Measurements from ENCODE around the gene PPP2R5D. TPM values are rescaled to one million over a fixed set of nuclear protein-coding genes. Genes with fewer than 3 reads are reported as not detected.

PPP2R5D gene
- total RNA-seq (2012; rRNA removed) (60.5 and 68.8 TPM in 2 replicates), polyA plus RNA-seq (2012; rRNA removed) (50.6 and 55.6 TPM in 2 replicates), Bru-seq, nascent RNA (percentile 61 among the genes with signal in this experiment), BruChase-seq, experiment 1, labeled RNA remaining after a 6-hour chase (percentile 78 among the genes with signal in this experiment), BruChase-seq, experiment 2, labeled RNA remaining after a 2-hour chase (percentile 72 among the genes with signal in this experiment)
- polyA plus RNA-seq (2012; cell fraction: cytosol; rRNA removed): 31.1 and 55.2 TPM in 2 replicates
- 41.4 and 53.9 TPM in 2 replicates for polyA plus RNA-seq (2012; cell fraction: nucleus; rRNA removed; ENCODE audit: low replicate concordance)
- long read RNA-seq, transcript PPP2R5D-208 (16 exons, 3,044 nt): major isoform, 5 of 33 reads
- long read RNA-seq, partial matches to known transcripts: 28 of 33 reads
- long read RNA-seq, other reads (novel, unspliced or antisense): 0 of 33 reads

DNA sequence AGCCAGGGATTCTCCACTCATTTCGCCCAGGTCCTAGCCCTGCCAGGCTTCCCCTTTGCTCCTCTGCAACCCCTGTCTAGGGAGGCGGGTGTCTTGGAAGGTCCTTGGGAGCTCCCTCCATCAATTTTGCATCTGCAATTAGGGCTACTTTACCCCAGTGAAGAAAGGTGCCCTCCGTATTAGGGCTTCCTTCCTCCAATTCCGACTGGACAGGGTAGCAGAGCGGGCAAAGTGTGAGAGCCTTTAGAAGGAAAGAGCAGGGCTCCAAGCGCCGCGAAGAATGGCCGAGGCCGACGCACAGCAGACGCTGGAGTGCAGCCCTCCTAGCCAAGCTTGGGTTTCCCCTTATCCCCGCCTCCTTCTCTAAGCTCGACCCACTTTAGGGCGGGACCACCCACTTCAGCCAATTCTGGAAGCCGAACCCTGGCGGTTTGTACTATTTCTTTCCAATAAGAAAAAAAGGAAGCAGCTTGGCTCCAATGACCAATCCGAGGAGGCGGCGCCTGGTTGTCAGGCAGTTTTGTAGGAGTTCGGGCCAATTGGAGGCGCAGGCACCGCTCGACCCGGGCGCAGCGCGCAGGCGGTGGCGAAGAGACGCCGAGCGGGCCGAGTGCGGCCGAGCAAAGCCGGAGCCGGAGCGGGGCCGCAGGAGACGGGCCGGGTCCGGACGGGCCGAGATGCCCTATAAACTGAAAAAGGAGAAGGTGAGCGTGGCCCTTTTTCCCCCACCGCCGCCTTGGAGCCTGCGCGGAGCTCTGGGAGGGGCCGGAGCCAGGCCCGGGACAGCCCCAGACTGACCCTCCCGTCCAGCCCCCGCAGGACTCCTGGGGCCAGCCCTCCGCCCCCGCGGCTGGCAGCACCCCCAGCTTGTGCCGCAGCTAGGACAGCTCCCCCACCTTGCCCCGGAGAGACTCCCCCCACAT is at the start of gene PPP2R5D:
TSS of gene PPP2R5D (plus strand) at position 570 of the 923 bp plus-strand sequence. CDS start at position 678, 108 bp downstream.
- Histone ChIP-seq H3K4me3 (ENCODE audit: insufficient read depth, low read depth, low read length) (peak within 1 kb of the TSS; percentile 73), H2BK120ac (ENCODE audit: low read depth, low read length) (peak within 1 kb of the TSS; percentile 68), H3K4me1 (ENCODE audit: control insufficient read depth, insufficient read depth, low read length) (peaks cover 8% of the 10 kb centered on the region), H3K9me3 (ENCODE audit: control insufficient read depth, insufficient read depth, low read length) (no peaks in the 10 kb centered on the region), H3K27ac (ENCODE audit: insufficient read depth, low read length) (peak within 1 kb of the TSS; percentile 85), H3K36me3 (ENCODE audit: control insufficient read depth, insufficient read depth, low read length) (peaks cover 5% of the 10 kb centered on the region), H3K9me1 (ENCODE audit: insufficient read depth, low read length) (peaks cover 31% of the 10 kb centered on the region), H3K9ac (ENCODE audit: low read depth, low read length) (peak within 1 kb of the TSS; percentile 83), H3K18ac (ENCODE audit: low read depth, low read length) (peak within 1 kb of the TSS; percentile 58), H2AFZ (replicated peaks; ENCODE audit: low read length, poor library complexity) (peak within 1 kb of the TSS; percentile 96), H2BK15ac (ENCODE audit: low read depth, low read length) (no peak within 1 kb of the TSS; the same call in 2 of the 3 replicates), H3K56ac (ENCODE audit: extremely low read depth, insufficient read depth, low read length) (peak within 1 kb of the TSS; percentile 82), H3K14ac (replicated peaks; ENCODE audit: low read depth, low read length) (peak within 1 kb of the TSS; percentile 95), H4K91ac (ENCODE audit: insufficient read depth, low read depth, low read length) (peak within 1 kb of the TSS; percentile 83), H2BK5ac (ENCODE audit: low read depth, low read length, poor library complexity, severe bottlenecking) (peak within 1 kb of the TSS; percentile 91), H3K4ac (ENCODE audit: low read depth, low read length) (peak within 1 kb of the TSS; percentile 88), H2AK5ac (ENCODE audit: low read depth, low read length) (peak within 1 kb of the TSS; percentile 72), H3K4me2 (ENCODE audit: low read depth, low read length) (peak within 1 kb of the TSS; percentile 90), H3K23ac (ENCODE audit: low read depth, low read length) (peak within 1 kb of the TSS; percentile 95), H4K5ac (ENCODE audit: low read depth, low read length) (peak within 1 kb of the TSS; percentile 59; the same call in 1 of the 2 replicates), H2BK20ac (ENCODE audit: low read depth, low read length) (no peak within 1 kb of the TSS), H3K79me1 (ENCODE audit: low read depth in 1 of 2, low read length in 2 of 2) (peaks cover 30 to 55% of the 10 kb centered on the region in 2 experiments), H4K8ac (ENCODE audit: low read depth in 2 of 2, low read length in 2 of 2) (peak within 1 kb of the TSS; percentile 36 to 87; a peak in 3 of 4 replicates), H3K27me3 (ENCODE audit: control insufficient read depth, insufficient read depth, low read length) (no peaks in the 10 kb centered on the region), H4K20me1 (ENCODE audit: insufficient read depth, low read length) (peaks cover 30% of the 10 kb centered on the region), H2AK9ac (replicated peaks; ENCODE audit: low read depth, low read length, poor library complexity) (peak within 1 kb of the TSS; percentile 90)
- peak; percentile 94 for ATAC-seq (ENCODE audit: low read depth)
- 0% methylated on average over 13 of the region's 59 CpGs; no CpG with 5 or more reads in 1 of the 2 experiments for WGBS, 2 experiments (ENCODE audit: extremely low coverage in 2 of 2, insufficient read length in 1 of 2)
- BruUV-seq (replicated peaks): no TSS peak
- in situ Hi-C loops (cut with MboI; ENCODE audit: low sequenced_read_pairs): no loop called here
- intact Hi-C loops (cut with micrococcal nuclease): no loop called here
- peak; percentile 99 for DNase-seq
- POLR2A ChIA-PET (ENCODE audit: unreplicated experiment): interaction anchor here (0.5 to 1.0 kb wide), 4 partner anchors 14 to 202 kb away, joined by 3 to 4 read pairs (median 3); partner anchors contain the start of genes BICRAL, CNPY3 and SRF
- CTCF ChIA-PET: interaction anchor here (0.6 kb wide), 2 partner anchors 12 to 213 kb away, joined by 3 to 4 read pairs; no protein-coding TSS in a partner anchor
- TF ChIP-seq RCOR1 (IDR thresholded peaks at IDR 0.05; ENCODE audit: insufficient replicate concordance, low read length) (no peak), CEBPB (IDR thresholded peaks at IDR 0.05; ENCODE audit: low read depth, low read length) (no peak), BHLHE40 (IDR thresholded peaks at IDR 0.05; ENCODE audit: low read depth, low read length) (0 out of 2 replicates have a peak, but pooled peaks have one; percentile 11), MAZ (IDR thresholded peaks at IDR 0.05; ENCODE audit: borderline replicate concordance, low read depth, low read length) (peak; percentile 31; the same call in 1 of the 2 replicates), RFX5 (IDR thresholded peaks at IDR 0.05; ENCODE audit: low read depth, low read length) (peak; percentile 99), POLR2A (IDR thresholded peaks at IDR 0.05; ENCODE audit: low read depth, low read length) (peak; percentile 80), CHD1 (IDR thresholded peaks at IDR 0.05; ENCODE audit: low read depth, low read length) (no peak)
- dilution Hi-C loops (cut with HindIII; ENCODE audit: low sequenced_read_pairs, unreplicated experiment): no loop called here

Data from IMR-90 (cell line).